SK-N-SH (cell line): Measurements from ENCODE around the gene WWOX. TPM values are rescaled to one million over a fixed set of nuclear protein-coding genes. Genes with fewer than 3 reads are reported as not detected.

Source experiments
- CTCF ChIA-PET: fragments of 300-600, 350-600 bp; formaldehyde crosslinking; extraction: SDS; loops from one replicate; lab custom pipeline; 2021; lab: Yijun Ruan, JAX
- POLR2A ChIA-PET: fragments of 350-600 bp; sonication (Branson Sonifier 250); formaldehyde crosslinking; extraction: SDS; loops from one replicate; lab custom pipeline; 2020; ENCODE audit warnings: antibody characterized with exemption, inconsistent platforms; lab: Yijun Ruan, JAX
- DNase-seq: peaks from one replicate; pipeline ENCODE4 v3.0.0; 2012
- H2AFZ ChIP-seq: fragments of 200-600 bp; sonication (generic); 2 replicates; pipeline ENCODE4 v1.8.1; 2016; ENCODE audit warnings: antibody characterized with exemption, mild to moderate bottlenecking, low read depth
- H3F3A ChIP-seq: fragments of 200-600 bp; sonication (generic); replicated peaks from 2 replicates; pipeline ENCODE3; 2016; ENCODE audit warnings: antibody characterized with exemption, mild to moderate bottlenecking; ENCODE audit not compliant: insufficient read depth
- H3K27ac ChIP-seq, 2 experiments: fragments of 200-500 bp in 1 of 2; fragments of 200-600 bp in 1 of 2; sonication (Bioruptor generic) in 1 of 2; sonication (generic), shearing (Covaris generic) in 1 of 2; 2 replicates each; pipeline versions ENCODE4 v1.5.1 to v1.6.1; 2014 to 2016; ENCODE audit warnings: low read depth in 2 of 2, inconsistent platforms in 1 of 2, low read length in 1 of 2, mild to moderate bottlenecking in 1 of 2, mixed read lengths in 1 of 2
- H3K27me3 ChIP-seq: fragments of 200-600 bp; sonication (generic), shearing (Covaris generic); 2 replicates; pipeline ENCODE4 v1.6.1; 2016; ENCODE audit warnings: mixed run types; ENCODE audit not compliant: insufficient read depth
- H3K36me3 ChIP-seq, 2 experiments: fragments of 200-500 bp in 1 of 2; fragments of 200-600 bp in 1 of 2; sonication (Bioruptor generic) in 1 of 2; sonication (generic) in 1 of 2; replicated peaks in 1 of 2; 2 replicates each; pipeline versions ENCODE3 to v1.5.1; 2014 to 2016; ENCODE audit warnings: low read length in 1 of 2, mild to moderate bottlenecking in 1 of 2; ENCODE audit not compliant: insufficient read depth in 2 of 2, control insufficient read depth in 1 of 2
- H3K4me1 ChIP-seq, 2 experiments: fragments of 200-500 bp in 1 of 2; fragments of 200-600 bp in 1 of 2; sonication (Bioruptor generic) in 1 of 2; sonication (generic), shearing (Covaris generic) in 1 of 2; 2 replicates each; pipeline versions ENCODE4 v1.5.1 to v1.6.1; 2014 to 2016; ENCODE audit warnings: low read depth in 1 of 2, low read length in 1 of 2, mixed run types in 1 of 2; ENCODE audit not compliant: insufficient read depth in 2 of 2, control insufficient read depth in 1 of 2
- H3K4me2 ChIP-seq: fragments of 200-600 bp; sonication (generic), shearing (Covaris generic); 2 replicates; pipeline ENCODE4 v1.6.1; 2017; ENCODE audit warnings: mixed run types
- H3K4me3 ChIP-seq, 2 experiments: fragments of 200-500 bp in 1 of 2; fragments of 200-600 bp in 1 of 2; sonication (Bioruptor generic) in 1 of 2; sonication (generic), shearing (Covaris generic) in 1 of 2; 2 replicates each; pipeline versions ENCODE4 v1.5.1 to v1.8.1; 2014 to 2016; ENCODE audit warnings: low read depth in 2 of 2, inconsistent platforms in 1 of 2, low read length in 1 of 2, mild to moderate bottlenecking in 1 of 2, mixed read lengths in 1 of 2, moderate library complexity in 1 of 2
- H3K79me2 ChIP-seq: fragments of 200-600 bp; sonication (generic); 2 replicates; pipeline ENCODE4 v1.8.1; 2017; ENCODE audit warnings: mild to moderate bottlenecking; ENCODE audit not compliant: insufficient read depth
- H3K9ac ChIP-seq: fragments of 200-600 bp; sonication (generic); 2 replicates; pipeline ENCODE4 v1.6.1; 2017; ENCODE audit warnings: mixed run types
- H3K9me2 ChIP-seq: fragments of 200-600 bp; sonication (generic); 2 replicates; pipeline ENCODE4 v1.6.1; 2017; ENCODE audit warnings: mixed run types
- H3K9me3 ChIP-seq: fragments of 200-600 bp; sonication (generic); 2 replicates; pipeline ENCODE4 v1.6.1; 2017; ENCODE audit warnings: mixed run types, mild to moderate bottlenecking, moderate library complexity
- H4K20me1 ChIP-seq: fragments of 200-600 bp; sonication (generic); 2 replicates; pipeline ENCODE4 v1.6.1; 2017; ENCODE audit warnings: mild to moderate bottlenecking, mixed run types; ENCODE audit not compliant: insufficient read depth
- CTCF ChIP-seq: fragments of 200-600 bp; sonication (generic); IDR thresholded peaks from 2 replicates; pipeline ENCODE4 v1.6.1; 2017; ENCODE audit warnings: antibody characterized with exemption, mild to moderate bottlenecking, moderate library complexity
- EP300 ChIP-seq, 2 experiments: IDR thresholded peaks; 2 replicates each; pipeline versions ENCODE4 v1.4.0 to v1.6.1; 2012; ENCODE audit warnings: borderline replicate concordance in 1 of 2, low read depth in 1 of 2, low read length in 1 of 2
- FOSL2 ChIP-seq: IDR thresholded peaks from 2 replicates; pipeline ENCODE4 v1.4.0; 2012; ENCODE audit warnings: low read depth, mild to moderate bottlenecking, moderate library complexity, borderline replicate concordance
- FOXJ3 ChIP-seq: sonication (generic); formaldehyde crosslinking; IDR thresholded peaks from 2 replicates; pipeline ENCODE4 v1.5.1; 2020; ENCODE audit warnings: mild to moderate bottlenecking, missing genetic modification reagents
- GATA2 ChIP-seq: sonication (generic); formaldehyde crosslinking; IDR thresholded peaks from 2 replicates; pipeline ENCODE4 v1.5.0; 2020; ENCODE audit warnings: mild to moderate bottlenecking, missing genetic modification reagents
- JUND ChIP-seq: IDR thresholded peaks from 2 replicates; pipeline ENCODE4 v1.4.0; 2012
- MAX ChIP-seq: IDR thresholded peaks from 2 replicates; pipeline ENCODE4 v1.4.0; 2012; ENCODE audit warnings: low read depth
- MEF2A ChIP-seq: IDR thresholded peaks from 2 replicates; pipeline ENCODE4 v1.4.0; 2012; ENCODE audit warnings: low read depth, borderline replicate concordance
- MXI1 ChIP-seq: IDR thresholded peaks from 2 replicates; pipeline ENCODE4 v1.6.1; 2012; ENCODE audit warnings: mild to moderate bottlenecking, low read depth, low read length, improper control_type of control experiment
- NRF1 ChIP-seq: IDR thresholded peaks from 2 replicates; pipeline ENCODE4 v1.6.1; 2012; ENCODE audit warnings: low read depth, mild to moderate bottlenecking, low read length
- PBX3 ChIP-seq: IDR thresholded peaks from 2 replicates; pipeline ENCODE4; 2012
- POLR2AphosphoS5 ChIP-seq: IDR thresholded peaks from 2 replicates; pipeline ENCODE4 v1.6.1; 2012; ENCODE audit warnings: low read depth, low read length
- RCOR1 ChIP-seq: fragments of 150-350 bp; IDR thresholded peaks from 2 replicates; pipeline ENCODE4 v1.6.1; 2017; ENCODE audit warnings: antibody characterized with exemption, low read length
- RFX5 ChIP-seq: IDR thresholded peaks from 2 replicates; pipeline ENCODE4 v1.6.1; 2012; ENCODE audit warnings: mild to moderate bottlenecking, improper control_type of control experiment, low read length
- SMC3 ChIP-seq: IDR thresholded peaks from 2 replicates; pipeline ENCODE4 v1.6.1; 2012; ENCODE audit warnings: low read depth, low read length, improper control_type of control experiment
- TAF1 ChIP-seq: IDR thresholded peaks from 2 replicates; pipeline ENCODE4 v1.6.1; 2012; ENCODE audit warnings: low read depth, mild to moderate bottlenecking, low read length, moderate library complexity, borderline replicate concordance
- TEAD4 ChIP-seq: IDR thresholded peaks from 2 replicates; pipeline ENCODE4 v1.4.0; 2012; ENCODE audit warnings: mild to moderate bottlenecking, borderline replicate concordance; ENCODE audit not compliant: insufficient read depth
- USF1 ChIP-seq: IDR thresholded peaks from 2 replicates; pipeline ENCODE4 v1.4.0; 2012; ENCODE audit warnings: low read depth, borderline replicate concordance
- YY1 ChIP-seq: IDR thresholded peaks from 2 replicates; pipeline ENCODE4 v1.4.0; 2012; ENCODE audit warnings: low read depth, mild to moderate bottlenecking
- ZBTB33 ChIP-seq: IDR thresholded peaks from 2 replicates; pipeline ENCODE4 v1.4.0; 2012; ENCODE audit warnings: low read depth, borderline replicate concordance
- WGBS: methylation state at CpG from one replicate; pipeline ENCODE4 v1.1.6; 2017; ENCODE audit warnings: low lambda C conversion rate; 5-methylcytosine and 5-hydroxymethylcytosine counted together
- polyA plus RNA-seq, 3 experiments: library from polyadenylated mRNA; depleted of rRNA; stranded (reverse); fragments of >200 nt; gene quantifications; 2 replicates each; pipeline ENCODE4 v1.2.3, GENCODE V29; 2012

The WWOX gene
- polyA plus RNA-seq, 1 of the 3 experiments (the other 2 are of a cell fraction) = 10.8 TPM

GRCh38 chr16:78876671-78877070 is 777.2 kb downstream of the WWOX start:
- Histone ChIP-seq H4K20me1 (no peaks in the 10 kb centered on the region), H3K27me3 (no peaks in the 10 kb centered on the region), H3K4me1 (no peaks in the 10 kb centered on the region), H3K9me2 (no peaks in the 10 kb centered on the region), H3K9ac (no peak overlapping the region), H3K9me3 (peaks cover 3% of the 10 kb centered on the region; the same call in 1 of the 2 replicates), H3F3A (no peaks in the 10 kb centered on the region), H3K27ac (no peak overlapping the region), H3K36me3 (no peaks in the 10 kb centered on the region), H3K79me2 (no peaks in the 10 kb centered on the region), H3K4me2 (no peak overlapping the region), H2AFZ (no peak overlapping the region), H3K4me3 (no peak overlapping the region)
- TF ChIP-seq RCOR1 = no peak
- no peak for TF ChIP-seq GATA2 (CRISPR knock-in tag)
- no peak for TF ChIP-seq USF1
- TF ChIP-seq MAX = no peak
- no peak for TF ChIP-seq PBX3
- TF ChIP-seq NRF1 = no peak
- TF ChIP-seq JUND = no peak
- no peak for TF ChIP-seq SMC3
- no peak for TF ChIP-seq FOSL2
- no peak for TF ChIP-seq FOXJ3 (CRISPR knock-in tag)
- TF ChIP-seq TEAD4 = no peak
- no peak for TF ChIP-seq CTCF
- no peak for TF ChIP-seq TAF1
- no peak for TF ChIP-seq MEF2A
- no peak for TF ChIP-seq EP300 (IDR thresholded peaks at IDR 0.05; ENCODE audit: borderline replicate concordance in 1 of 2, low read depth in 1 of 2, low read length in 1 of 2)
- TF ChIP-seq POLR2AphosphoS5 = no peak
- no peak for TF ChIP-seq MXI1
- no peak for TF ChIP-seq RFX5
- TF ChIP-seq ZBTB33 = no peak
- TF ChIP-seq YY1 = no peak
- ChIA-PET CTCF (no interaction called here), POLR2A (no interaction called here)
- WGBS = 32% methylated on average over 2 of the region's 2 CpGs
- DNase-seq = no peak
